Left cardiac atrium (tissue), 4 donors: ENCODE measurements around the gene SYNGR3. TPM values are rescaled to one million over a fixed set of nuclear protein-coding genes. Genes with fewer than 3 reads are reported as not detected.
"Not testable (repeated sequence)": the region's sequence is repeated elsewhere in the genome, so short reads cannot be mapped to it uniquely, and the experiment has no call there.

Experiments used
- ATAC-seq, 2 donors: fragments of 200-7000 bp; cut with Tn5 transposase; one replicate each; pipeline ENCODE4 v1.9.1; 2020; ENCODE audit warnings: mild to moderate bottlenecking in 2 of 2, moderate library complexity in 2 of 2
- DNase-seq: peaks from one replicate; pipeline ENCODE4 v3.0.0-alpha.2; 2020
- intact Hi-C, 2 donors: fragments of 100-400 bp; cut with DNase I; formaldehyde crosslinking; loops; one replicate each; pipeline versions ENCODE4 v1.14.1 to v1.15.1; 2022 to 2023
- total RNA-seq, 2 donors: library from RNA; stranded (reverse); fragmentation: NEBNext Ultra II Directional; extraction: Animal tissue kit (Norgen Biotek cat#: 25700); gene quantifications; one replicate each; pipeline ENCODE4 v1.2.1, GENCODE V29; 2021
- donor health status: DM: no; HTN: yes; CAD: no.
- donor health status: DM: no; HTN: yes; CAD: no; lungs with severe emphysema.
- donor health status: DM: yes; HTN: yes; CAD: no.
- donor health status: Dilated cardiomyopathy.

The SYNGR3 gene
- total RNA-seq, 2 donors from 2014 or later, result 0.74 to 1.9 TPM

DNA sequence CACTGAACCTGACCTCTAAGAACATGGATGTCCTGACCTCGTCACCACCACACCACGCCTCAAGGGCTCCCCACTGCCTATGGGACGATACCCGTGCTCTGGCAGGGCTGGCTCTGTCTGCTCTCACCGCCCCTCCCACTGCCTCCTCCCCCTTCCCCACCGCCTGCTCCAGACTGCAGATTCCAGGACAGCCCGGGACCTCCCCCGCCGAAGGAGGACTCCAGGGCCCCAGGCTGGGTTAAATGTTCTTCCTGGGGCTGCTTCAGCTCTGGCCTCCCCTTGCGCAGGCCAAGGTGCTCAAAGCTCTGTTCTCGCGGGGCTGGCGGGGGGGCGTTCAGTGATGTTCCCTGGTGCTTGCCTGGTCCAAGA lies 32.9 kb downstream of the SYNGR3 start:
- DNase-seq (no peak), ATAC-seq (peak; percentile 5 to 45)
- intact Hi-C loops, result loop anchor here (2.0 to 5.0 kb wide), 2 partner anchors 118 to 120 kb away; no protein-coding TSS in a partner anchor

DNA sequence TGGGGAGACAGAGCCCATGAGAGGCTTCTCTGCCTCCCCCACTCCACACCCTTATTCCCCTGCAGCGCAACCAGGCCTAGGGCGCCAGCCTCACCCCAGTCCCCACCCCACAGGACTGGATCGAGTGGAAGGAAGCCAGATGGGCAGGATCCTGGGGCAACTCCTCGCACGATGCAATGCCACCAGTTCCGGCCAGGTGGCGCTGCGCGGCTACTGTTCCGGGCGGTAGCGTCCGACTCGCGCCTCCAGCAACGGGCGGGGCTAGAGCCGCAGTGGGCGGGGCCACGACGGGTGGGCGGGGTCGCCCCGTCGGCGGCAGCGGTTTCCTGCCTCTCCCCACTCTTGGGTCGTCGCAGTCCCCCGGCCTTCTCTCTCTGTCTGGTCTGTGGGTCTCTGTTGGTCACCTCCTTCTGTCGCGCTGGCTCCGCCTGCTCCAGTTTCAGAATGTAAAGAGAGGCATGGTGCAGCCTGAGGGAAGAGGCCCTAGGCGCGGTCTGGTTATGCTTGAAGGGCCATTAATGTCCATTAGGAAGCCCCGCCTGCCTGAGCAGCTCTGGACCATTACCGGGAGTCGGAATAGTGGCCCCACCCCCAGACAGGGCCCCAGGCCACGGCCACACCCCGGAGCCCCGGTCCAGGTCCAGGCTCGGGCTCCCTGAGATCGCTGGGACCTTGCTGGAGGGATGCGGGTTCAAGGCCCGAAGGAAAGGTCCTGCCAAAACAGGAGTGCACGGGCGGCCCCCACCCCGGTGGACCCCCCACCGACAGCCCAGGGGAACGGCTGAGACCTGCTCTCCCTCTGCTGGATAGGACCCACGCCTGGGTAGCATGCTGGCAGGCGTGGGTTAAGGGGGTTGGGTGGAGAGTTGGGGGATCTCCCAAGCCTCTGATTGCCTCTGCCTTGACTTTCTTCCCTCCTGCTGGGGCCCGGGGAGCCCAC lies 33.6 kb downstream of the SYNGR3 start:
- peak; percentile 93 for DNase-seq
- peak; percentile 89 to 90 for ATAC-seq
- intact Hi-C loops, result loop anchor here (2.0 to 5.0 kb wide), 2 partner anchors 117 to 119 kb away; no protein-coding TSS in a partner anchor

DNA sequence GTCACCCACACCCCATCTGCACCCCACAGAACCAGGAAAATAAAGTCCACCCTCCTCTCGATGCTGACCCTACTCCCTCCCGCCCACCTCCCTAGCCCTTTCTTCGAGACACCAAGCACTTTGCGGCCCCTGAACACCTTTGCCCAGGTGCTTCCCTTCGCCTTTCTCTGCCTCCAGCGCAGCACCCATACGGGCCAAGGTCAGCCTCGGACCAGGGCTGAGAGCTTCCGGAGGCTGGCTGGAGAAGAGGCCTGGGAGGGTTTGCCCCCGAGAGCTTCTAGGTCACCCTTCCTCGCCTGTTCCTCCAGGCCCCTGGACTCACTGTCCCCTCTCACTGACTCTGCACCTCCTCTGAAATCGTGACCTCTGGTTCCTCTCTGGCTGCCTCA lies 34.3 kb downstream of the SYNGR3 start:
- no peak for ATAC-seq
- intact Hi-C loops, result loop anchor here in 1 of 2 donors (5.0 kb wide), 1 partner anchor 118 kb away; no protein-coding TSS in a partner anchor
- DNase-seq, result no peak

DNA sequence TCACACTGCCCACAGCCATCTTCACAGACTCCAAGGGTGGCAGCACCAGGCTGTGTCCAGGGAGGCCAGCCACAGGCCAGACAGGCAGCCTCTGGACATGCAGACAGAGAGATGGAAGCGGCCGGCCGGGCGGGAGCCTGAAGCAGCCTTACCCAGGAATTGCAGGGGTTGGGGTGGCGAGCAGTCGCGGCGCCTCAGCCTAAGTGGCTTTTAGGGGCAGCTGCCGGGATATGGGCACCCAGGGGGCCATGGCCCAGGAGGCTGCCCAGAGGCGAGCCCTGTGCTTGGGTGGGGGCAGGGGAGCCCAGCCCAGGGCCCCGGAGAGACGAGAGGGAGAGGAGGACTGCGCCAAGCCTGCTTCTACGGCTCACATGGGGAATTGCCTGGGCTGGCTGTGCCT lies 35.5 kb downstream of the SYNGR3 start:
- intact Hi-C loops, result no loop called here

DNA sequence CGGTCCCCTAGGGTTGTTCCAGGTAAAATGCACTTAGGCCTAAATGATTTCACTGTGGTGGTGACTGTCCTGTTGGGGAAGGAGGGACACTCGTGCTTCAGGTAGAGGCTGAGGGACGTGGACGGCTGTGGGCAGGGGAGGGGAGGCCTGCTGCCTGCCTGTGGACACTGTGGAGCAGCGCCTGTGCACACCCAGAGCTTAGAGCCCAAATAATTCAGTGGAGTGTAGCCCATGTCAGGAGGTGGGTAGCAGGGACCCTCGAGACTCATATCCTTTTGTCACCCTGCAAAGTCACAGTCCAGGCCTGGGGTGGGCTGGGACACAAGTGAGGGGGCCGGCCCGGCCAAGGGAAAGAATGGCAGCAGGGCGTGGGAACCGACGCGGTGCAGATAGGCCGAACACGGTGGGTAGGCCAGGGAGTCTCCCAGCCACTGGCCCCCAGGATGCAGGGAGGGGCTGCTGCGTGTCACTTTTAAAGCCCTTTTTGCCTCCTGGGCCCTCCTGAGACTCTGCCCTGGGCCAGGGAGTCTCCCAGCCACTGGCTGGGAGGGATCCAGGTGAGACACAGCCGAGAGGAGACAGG lies 36.2 kb downstream of the SYNGR3 start:
- DNase-seq (no peak), ATAC-seq (no peak)
- intact Hi-C loops, result no loop called here

More for the DNA sequence above, 35.5 kb downstream of the SYNGR3 start:
- DNase-seq (no peak), ATAC-seq (no peak)

DNA sequence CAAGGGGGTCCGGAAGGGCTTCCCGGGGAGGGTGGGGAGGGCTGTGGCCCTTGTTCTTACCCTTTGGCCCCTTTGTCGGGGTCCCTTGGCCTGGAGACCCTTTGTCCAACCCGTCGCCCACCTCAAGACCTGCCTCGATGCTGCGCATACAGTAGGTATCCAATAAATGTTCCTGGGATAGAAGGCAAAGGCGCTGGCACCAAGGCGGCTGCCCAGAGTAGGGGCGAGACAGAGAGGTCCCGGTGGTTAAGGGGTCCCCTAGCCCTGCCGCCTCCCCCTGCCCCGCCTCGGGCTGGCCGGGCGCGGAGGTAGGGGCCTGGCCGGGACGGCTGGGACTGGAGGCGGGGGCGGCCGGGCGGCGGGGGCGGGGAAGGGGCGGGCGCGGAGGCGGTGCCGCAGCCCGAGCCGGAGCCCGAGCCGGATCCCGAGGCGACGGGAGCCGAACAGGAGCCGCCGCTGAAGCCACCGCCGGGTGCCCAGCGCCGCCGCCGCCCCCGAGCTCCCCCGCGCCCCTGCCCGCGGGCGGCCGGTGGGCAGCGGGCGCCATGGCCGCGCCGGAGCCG lies 36.8 kb downstream of the SYNGR3 start, which contains the start of gene NHERF2:
Gene NHERF2 (plus strand): TSS at position 442 of the 563 bp plus-strand sequence. CDS start 104 bp downstream, at position 546.
- no peak for DNase-seq
- ATAC-seq, result peak; percentile 2 to 18
- intact Hi-C loops, result no loop called here

DNA sequence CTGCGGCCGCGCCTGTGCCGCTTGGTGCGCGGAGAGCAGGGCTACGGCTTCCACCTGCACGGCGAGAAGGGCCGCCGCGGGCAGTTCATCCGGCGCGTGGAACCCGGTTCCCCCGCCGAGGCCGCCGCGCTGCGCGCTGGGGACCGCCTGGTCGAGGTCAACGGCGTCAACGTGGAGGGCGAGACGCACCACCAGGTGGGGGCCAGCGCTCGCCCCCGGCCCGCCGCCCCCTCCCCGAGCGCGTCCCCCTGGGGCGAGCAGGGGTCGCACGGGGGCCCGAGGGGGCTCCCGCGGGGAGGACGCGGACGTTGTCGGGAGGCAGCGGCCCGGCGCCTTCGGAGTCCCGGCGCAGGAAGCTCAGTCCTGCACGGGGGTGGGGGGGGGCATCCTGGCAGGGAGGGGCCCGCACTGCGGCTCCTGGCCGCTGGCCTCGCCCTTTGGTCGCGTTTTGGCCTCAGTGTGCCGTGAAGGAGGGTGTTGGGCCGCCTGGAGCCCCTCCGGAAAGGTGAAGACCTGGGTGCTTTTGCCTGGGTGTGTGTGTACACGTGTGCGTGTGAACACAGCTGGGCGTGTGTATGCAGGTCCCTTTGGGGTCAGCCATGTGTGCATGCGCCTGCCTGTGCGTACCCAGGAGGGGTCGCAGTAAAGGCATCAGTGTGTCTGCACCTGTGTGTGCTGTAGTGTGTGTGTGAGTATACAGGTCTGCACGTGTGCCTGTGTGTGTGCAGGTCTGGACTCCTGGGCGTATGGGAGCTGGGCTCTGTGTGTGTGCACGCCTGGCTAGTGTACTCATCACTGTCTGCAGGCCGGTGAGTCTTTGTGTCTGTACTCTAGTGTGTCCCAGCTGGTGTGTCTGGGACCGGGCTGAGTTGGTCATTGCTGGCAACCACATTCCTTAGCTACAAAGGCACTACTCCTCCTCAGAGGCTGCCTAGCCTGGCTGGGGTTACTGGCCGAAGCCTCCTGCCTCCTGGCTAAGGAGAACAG lies 37.5 kb downstream of the SYNGR3 start:
- peak; percentile 37 for DNase-seq

DNA sequence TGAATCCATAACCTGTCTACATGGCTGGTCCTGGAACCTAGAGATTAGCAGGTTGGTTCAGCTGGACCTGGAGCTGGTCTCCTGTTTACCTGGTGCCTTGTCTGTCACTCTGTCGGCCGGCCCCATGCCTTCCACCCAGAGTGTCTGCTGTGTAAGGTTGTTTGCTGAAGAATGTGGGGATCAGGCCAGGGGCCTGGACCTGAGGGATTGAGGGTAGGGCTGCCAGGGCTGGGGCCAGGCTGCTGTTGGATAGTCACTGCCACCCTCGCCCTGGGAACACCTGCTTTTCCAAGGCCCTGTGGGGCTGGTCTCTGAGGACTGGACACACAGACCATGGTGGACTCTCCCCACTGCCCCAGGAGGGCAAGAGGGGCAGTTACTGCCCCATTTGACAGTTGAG lies 38.4 kb downstream of the SYNGR3 start:
- ATAC-seq (no peak), DNase-seq (peak; percentile 16)
- intact Hi-C loops, result no loop called here

More for the DNA sequence above, 37.5 kb downstream of the SYNGR3 start:
- ATAC-seq, result peak in 1 of 2 donors; percentile 3
- intact Hi-C loops, result no loop called here

DNA sequence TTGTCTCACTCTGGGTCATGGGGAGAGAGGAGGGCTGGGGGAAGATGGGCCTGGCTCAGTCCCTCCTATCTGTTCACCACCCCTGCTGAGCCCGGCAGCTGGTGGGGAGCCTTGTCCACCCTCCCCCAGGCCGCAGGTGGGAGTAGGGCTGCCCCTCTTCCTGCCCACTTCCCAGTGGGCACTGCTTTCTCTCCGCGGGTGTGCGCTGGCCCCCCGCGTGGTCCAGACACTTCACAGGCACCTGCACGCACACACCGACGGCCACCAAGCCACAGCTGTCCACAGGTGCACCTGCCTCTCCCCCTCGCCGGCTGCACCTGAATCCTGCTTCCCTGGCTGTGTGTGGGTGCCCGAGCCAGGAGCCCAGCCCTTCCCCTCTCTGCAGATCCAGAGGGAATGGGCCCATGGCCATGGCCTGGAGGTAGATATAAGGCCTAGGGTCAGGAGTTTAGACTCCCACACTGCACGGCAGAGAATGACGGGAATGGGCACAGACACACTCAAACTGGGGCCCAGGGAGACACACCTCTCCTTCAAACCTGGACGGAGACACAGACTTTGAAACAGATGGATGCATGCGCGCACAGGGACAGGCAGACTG lies 39.0 kb downstream of the SYNGR3 start:
- intact Hi-C loops, result no loop called here
- ATAC-seq, result no peak
- peak; percentile 14 for DNase-seq

DNA sequence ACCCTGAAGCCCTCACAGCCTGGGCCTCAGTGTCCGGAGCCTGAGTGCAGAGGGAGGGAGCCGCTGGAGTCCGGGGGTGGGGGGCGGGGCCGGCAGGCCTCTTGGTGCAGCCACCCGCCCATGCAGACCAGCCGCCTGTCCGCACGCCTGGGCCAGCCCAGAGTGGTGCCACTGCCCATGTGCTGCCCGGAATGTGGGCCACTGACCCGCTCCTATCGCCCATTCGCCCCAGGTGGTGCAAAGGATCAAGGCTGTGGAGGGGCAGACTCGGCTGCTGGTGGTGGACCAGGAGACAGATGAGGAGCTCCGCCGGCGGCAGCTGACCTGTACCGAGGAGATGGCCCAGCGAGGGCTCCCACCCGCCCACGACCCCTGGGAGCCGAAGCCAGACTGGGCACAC lies 39.6 kb downstream of the SYNGR3 start:
- DNase-seq (no peak), ATAC-seq (no peak)
- intact Hi-C loops, result no loop called here

DNA sequence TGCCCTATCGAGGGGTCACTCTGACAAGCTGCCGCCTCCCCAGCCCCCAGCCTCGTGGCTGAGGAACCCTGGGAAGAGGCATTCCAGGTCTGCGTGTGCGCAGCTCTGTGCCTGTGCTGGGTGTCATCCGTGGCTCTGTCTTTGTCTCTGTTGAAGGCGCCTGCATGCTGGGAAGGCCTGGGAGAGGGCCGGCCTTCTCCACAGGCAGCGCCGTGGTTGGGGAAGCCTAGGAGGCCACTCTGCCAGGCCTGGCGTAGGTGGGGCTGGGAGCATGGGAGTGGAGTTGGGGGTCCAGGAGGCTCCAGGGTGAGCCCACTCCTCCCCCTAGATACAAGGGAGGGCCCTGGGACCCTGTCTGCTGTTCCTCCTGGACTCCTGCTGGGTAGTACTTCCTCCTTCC lies 40.3 kb downstream of the SYNGR3 start:
- intact Hi-C loops, result no loop called here
- ATAC-seq (no peak), DNase-seq (no peak)

DNA sequence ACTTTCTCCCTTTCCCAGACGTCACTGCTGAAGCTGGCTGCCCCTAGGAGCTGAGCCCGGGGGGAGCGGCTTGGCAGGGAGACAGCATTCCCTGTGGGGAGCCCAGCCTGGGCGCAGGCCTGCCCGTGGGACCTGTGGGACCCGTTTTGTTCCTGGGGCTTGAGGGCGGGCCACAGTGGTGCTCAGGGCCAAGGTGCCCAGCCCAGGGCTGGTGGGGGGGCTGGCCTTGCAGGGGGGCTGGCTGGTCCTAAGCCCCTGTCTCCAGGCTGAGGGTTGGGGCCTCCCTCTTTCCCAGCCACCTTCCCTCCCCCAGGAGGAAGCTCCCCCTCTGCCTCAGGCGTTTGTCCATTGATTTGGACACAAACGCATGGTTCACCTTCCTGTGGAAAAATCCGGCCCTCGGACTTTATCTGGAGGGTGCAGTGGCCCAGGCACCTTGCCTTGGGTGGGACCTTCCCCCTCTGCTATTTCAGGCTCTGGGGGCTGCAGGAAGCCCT lies 41.4 kb downstream of the SYNGR3 start:
- intact Hi-C loops, result no loop called here
- DNase-seq (peak; percentile 80), ATAC-seq (peak in 1 of 2 donors; percentile 9)

DNA sequence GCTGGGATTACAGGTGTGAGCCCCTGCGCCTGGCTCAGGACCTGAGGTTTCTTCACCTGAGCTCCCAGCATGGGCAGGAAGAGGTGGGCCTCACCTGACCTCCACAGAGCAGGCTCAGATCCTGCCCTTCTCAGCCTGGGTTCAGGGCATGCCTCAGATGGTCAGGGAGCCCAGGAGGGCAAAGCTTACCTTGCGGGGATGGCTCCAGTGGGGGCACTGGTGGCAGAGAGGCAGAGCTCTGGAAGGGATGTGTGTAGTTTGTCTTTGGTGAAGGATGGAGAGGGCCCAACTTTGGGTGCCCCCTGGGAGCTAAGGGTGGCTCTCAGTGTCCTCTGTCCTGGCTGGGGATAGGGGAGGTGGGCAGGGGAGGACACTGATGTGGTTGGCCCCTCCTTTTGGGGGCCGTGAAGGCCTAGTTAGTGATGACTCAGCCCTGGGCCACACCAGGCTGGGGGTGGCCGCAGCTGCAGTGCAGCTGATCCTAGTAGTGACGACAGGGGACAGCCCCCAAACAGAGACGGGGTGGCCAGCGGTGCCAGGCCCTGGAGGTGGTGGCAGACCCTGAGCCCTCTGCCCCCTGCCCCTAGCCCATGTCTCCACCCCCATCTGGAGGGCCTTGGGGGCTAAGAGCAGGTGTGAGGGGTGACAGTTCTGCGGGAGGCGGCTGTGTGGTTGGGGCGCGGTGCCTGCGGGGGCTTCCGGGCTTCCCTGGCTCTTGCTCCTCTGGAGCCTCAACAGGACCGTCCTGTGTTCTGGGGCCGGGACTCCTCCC lies 42.7 kb downstream of the SYNGR3 start:
- intact Hi-C loops, result no loop called here
- peak; percentile 59 for DNase-seq

DNA sequence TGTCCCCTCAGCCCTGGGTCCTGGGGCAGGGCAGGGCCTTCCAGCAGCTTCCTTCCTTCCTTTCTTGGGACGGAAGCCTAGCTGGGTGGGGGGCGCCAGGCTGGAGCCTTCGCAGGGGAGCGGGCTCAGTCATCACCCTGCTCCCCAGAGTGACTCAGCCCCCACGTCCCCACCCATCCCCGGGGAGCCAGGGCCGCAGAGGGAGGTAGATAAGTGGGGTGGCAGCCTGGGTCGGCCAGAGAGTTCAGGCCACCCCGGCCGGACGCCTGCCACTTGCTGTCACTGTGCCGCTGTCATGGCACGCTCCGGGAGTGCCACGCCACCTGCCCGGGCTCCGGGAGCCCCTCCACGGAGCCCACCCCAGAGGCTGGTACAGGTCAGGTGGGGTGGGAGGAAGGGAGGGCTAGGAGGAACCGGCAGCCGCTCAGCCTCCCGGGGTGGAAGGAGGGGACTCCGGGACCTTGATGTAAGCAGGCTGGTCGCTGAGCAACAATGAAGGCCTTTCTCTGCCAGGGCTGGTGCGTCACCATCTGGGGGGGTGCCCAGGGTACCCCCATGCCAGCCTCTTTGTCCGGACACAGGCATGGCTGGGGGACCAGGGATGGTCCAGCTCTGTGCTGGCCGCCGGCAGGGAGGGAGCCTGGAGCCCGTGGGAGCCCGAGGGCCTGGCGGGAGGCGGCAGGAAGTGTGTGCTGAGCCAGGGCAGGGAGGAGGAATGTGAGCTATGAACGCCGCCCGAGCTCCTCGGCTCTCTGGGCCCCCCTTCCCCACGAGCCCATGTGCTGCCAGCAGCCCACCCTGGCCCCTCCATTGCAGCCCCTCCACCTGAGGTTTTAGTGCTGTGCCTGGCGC lies 43.5 kb downstream of the SYNGR3 start:
- intact Hi-C loops, result no loop called here
- ATAC-seq (peak; percentile 55 to 68), DNase-seq (peak; percentile 79)

More for the DNA sequence above, 42.7 kb downstream of the SYNGR3 start:
- ATAC-seq, result peak in 1 of 2 donors; percentile 19

DNA sequence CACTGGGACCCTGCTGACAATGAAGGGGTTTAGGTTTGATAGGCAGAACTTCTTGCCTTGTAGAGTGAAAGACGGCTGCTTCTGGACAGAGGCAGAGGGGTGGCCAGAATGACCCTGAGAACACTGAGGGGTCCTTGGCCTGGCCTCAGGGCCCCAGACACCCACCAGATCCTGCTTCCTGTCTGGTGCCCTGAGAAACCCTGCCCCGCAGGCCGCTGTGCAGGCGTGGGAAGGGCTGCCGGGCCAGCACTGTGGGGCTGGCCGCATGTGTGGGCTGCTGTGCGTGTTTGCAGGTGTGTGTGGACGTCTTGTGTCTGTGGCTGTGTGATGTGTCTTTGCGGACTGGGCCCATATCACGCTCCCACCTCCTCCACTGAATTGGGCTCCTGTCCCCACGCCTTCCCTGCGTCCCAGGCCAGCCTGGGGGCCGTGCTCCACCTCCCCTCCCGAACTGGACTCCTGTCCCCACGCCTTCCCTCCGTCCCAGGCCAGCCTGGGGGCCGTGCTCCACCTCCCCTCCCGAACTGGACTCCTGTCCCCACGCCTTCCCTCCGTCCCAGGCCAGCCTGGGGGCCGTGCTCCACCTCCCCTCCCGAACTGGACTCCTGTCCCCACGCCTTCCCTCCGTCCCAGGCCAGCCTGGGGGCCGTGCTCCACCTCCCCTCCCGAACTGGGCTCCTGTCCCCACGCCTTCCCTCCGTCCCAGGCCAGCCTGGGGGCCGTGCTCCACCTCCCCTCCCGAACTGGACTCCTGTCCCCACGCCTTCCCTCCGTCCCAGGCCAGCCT lies 44.3 kb downstream of the SYNGR3 start:
- intact Hi-C loops, ATAC-seq: not testable (repeated sequence)
- DNase-seq, result peak; percentile 26
